ENCODE results near the gene ST6GALNAC5. TPM values are rescaled to one million over a fixed set of nuclear protein-coding genes. Genes with fewer than 3 reads are reported as not detected.
"Not testable (repeated sequence)": the region's sequence is repeated elsewhere in the genome, so short reads cannot be mapped to it uniquely, and the experiment has no call there.

The ST6GALNAC5 gene
- polyA plus RNA-seq, 3 donors = 0.29 to 0.79 (median 0.31) TPM

- no peak overlapping the region for H3K27ac ChIP-seq (ENCODE audit: low read depth, low read length)
- WGBS, 3 donors = 75 to 84% (median 81%) methylated on average over 5 of the region's 5 CpGs
These were observed 2.9 kb upstream of the ST6GALNAC5 start for GRCh38 chr1:76864383-76864782.

- WGBS, 3 donors = 77 to 89% (median 80%) methylated on average over 2 of the region's 2 CpGs
- no peak overlapping the region for H3K27ac ChIP-seq (ENCODE audit: low read depth, low read length)
These were observed 1.5 kb upstream of the ST6GALNAC5 start for GRCh38 chr1:76865696-76866286.

DNA sequence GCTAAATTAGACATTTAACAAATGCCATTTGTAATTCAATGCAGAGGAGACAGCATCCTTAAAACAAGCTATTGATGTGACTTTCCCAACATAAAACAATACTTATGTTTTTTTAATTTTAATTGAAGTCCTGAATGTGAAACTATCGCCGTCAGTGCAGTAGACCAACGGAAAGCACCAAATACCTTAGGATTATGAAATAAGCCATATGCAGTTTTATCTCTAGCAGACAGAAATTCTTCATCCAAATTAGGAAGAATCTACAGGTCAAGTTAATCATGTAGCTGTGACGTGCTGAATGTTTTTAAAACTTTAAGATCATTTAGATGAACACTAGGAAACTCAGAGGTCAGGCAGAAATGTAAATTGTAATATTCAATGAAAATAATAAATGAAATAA is 714 bp upstream of the ST6GALNAC5 start:
- no peak overlapping the region for H3K27ac ChIP-seq (ENCODE audit: low read depth, low read length)
- WGBS, 3 donors = 83 to 85% (median 85%) methylated on average over 4 of the region's 4 CpGs

DNA sequence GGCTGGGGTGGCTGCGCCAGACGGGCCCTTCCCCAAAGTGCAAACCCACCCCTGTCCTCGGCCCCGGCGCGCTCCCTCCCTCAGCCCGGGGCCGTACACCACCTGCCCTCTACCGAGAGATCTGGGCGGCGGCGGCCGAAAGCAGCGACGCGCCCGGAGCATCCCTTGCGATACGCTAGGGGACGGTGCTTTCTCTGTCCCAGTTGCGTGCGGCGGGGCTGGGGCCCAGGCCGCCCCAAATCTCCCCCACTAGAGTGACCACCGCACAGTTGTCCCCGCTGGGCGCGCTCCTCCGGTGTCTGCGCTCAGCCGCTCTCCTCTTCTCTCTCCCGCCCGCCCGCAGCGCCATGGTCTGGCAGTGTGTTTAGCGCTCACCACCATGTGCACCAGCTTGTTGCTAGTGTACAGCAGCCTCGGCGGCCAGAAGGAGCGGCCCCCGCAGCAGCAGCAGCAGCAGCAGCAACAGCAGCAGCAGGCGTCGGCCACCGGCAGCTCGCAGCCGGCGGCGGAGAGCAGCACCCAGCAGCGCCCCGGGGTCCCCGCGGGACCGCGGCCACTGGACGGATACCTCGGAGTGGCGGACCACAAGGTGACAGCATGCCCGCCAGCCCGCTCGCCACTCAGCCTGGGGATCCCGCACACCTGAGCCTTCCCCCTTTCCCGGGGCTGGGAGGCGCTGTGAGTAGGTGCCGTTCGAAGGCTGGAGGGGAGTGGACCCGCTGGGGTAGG is 1.0 kb downstream of the ST6GALNAC5 start:
- 1 to 2% (median 2%) methylated on average over 65 of the region's 65 CpGs for WGBS, 3 donors
- H3K27ac ChIP-seq (ENCODE audit: low read depth, low read length) = no peak overlapping the region

GRCh38 chr1:76868916-76869315 is 1.6 kb downstream of the ST6GALNAC5 start:
- WGBS, 3 donors = 10 to 23% (median 12%) methylated on average over 19 of the region's 19 CpGs
- H3K27ac ChIP-seq (ENCODE audit: low read depth, low read length) = no peak overlapping the region

- 31 to 75% (median 65%) methylated on average over 2 of the region's 2 CpGs for WGBS, 3 donors
- H3K27ac ChIP-seq (ENCODE audit: low read depth, low read length) = no peak overlapping the region
These were observed 2.8 kb downstream of the ST6GALNAC5 start for GRCh38 chr1:76870037-76870436.

GRCh38 chr1:76871355-76871974 is 4.2 kb downstream of the ST6GALNAC5 start:
- 76 to 82% (median 81%) methylated on average over 3 of the region's 3 CpGs for WGBS, 3 donors
- H3K27ac ChIP-seq (ENCODE audit: low read depth, low read length) = no peak overlapping the region

GRCh38 chr1:76872944-76873343 is 5.7 kb downstream of the ST6GALNAC5 start:
- H3K27ac ChIP-seq (ENCODE audit: low read depth, low read length) = no peak overlapping the region

- H3K27ac ChIP-seq (ENCODE audit: low read depth, low read length) = no peak overlapping the region
- WGBS, 3 donors = 90 to 95% (median 95%) methylated on average over 8 of the region's 8 CpGs
These were observed 9.5 kb downstream of the ST6GALNAC5 start for GRCh38 chr1:76876655-76877395.

GRCh38 chr1:76879014-76879413 is 11.7 kb downstream of the ST6GALNAC5 start:
- not testable (repeated sequence) for H3K27ac ChIP-seq (ENCODE audit: low read depth, low read length)

- no peak overlapping the region for H3K27ac ChIP-seq (ENCODE audit: low read depth, low read length)
These were observed 14.5 kb downstream of the ST6GALNAC5 start for GRCh38 chr1:76881762-76882161.

- 51 to 56% (median 52%) methylated on average over 4 of the region's 4 CpGs for WGBS, 3 donors
These were observed 24.8 kb downstream of the ST6GALNAC5 start for GRCh38 chr1:76891931-76892622.

GRCh38 chr1:76892675-76893074 is 25.4 kb downstream of the ST6GALNAC5 start:
- H3K27ac ChIP-seq (ENCODE audit: low read depth, low read length) = no peak overlapping the region
- 40 to 53% (median 41%) methylated on average over 1 of the region's 1 CpG for WGBS, 3 donors

More at GRCh38 chr1:76891931-76892622, 24.8 kb downstream of the ST6GALNAC5 start:
- no peak overlapping the region for H3K27ac ChIP-seq (ENCODE audit: low read depth, low read length)

DNA sequence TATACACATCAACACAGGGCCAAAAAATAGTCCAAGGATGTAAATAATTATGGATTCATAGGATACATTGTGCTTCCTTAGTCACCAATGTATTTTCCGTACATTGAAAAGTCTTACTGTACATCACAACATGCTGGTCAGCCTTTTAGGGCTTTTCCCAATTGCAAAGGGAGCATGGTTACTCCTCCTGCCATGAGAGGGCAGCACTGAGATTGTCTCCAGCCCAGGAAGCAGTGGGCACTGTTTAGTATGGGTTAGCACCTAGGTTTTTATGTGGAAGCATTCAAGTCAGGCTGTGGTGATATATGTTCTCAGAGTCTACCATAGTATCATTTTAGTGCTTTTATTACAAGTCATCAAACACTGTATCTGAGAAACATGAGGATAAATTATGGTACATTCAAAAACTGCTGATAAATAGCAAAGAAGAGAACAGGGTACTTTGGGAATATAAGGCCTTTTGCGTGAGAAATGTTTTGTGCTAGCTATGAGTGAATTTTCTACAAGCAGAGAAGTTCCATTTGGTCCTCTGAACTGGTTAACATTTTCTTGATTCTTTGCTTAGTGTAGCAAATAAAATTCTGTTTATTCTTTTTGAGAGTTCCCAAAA is 34.0 kb downstream of the ST6GALNAC5 start:
- WGBS, 3 donors = 91 to 92% (median 92%) methylated on average over 2 of the region's 2 CpGs
- H3K27ac ChIP-seq (ENCODE audit: low read depth, low read length) = no peak overlapping the region

DNA sequence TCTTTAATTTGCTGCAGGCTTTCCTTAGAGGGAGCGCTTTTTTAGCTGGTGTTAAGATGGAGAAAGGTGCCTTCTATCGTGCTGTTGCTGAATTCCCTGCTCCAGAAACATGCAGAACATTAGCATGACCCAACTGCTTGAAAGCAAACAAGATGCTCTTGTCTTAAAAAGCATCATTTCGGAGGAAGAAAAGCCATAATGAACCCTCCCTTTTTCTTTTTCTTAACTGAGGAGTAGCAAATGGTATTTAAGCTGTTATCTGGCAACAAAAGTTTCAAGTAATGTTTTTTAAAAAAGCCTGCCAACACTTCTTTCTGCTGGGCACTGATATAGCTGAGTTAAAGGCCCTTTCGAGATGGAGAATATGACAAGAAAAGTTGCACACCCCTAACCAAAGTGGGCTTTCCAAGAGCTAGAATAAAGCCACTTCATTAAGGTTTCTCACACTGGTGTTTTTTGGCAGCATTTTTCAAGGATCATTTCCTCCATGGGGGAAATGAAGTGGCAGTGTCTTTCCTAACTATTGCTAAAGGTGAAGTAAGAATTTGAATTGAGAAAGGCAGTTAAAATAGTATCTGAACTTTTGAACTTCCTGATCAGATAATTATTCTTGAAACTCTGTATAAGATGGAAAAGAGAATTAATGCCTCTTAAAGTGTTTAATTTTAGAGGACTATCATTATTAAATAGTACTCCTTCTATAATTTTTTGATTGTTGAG is 38.8 kb downstream of the ST6GALNAC5 start:
- H3K27ac ChIP-seq (ENCODE audit: low read depth, low read length) = no peak overlapping the region
- WGBS, 3 donors = 64 to 77% (median 74%) methylated on average over 4 of the region's 4 CpGs

GRCh38 chr1:76909311-76909710 is 42.0 kb downstream of the ST6GALNAC5 start:
- no peak overlapping the region for H3K27ac ChIP-seq (ENCODE audit: low read depth, low read length)
- WGBS, 3 donors = 72 to 81% (median 73%) methylated on average over 1 of the region's 1 CpG

DNA sequence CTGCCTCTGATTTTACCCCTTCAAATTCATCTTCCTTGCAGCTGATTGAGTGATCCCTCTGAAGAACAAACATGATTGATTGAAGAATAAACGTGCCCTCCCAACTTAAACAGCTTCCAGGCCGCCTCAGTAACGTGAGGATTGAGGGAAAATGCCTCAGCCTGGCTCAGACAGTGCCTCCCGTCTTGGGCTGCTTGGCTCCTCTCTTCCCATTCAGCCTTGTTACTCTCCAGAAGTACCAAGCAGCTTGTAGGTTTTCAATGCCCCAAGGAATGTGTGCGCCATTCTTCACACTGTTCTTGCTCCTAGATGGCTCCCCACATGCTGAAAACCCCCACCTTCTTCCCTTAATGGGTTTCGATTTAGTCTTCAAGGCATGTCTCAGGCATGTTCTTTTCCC is 51.8 kb downstream of the ST6GALNAC5 start:
- H3K27ac ChIP-seq (ENCODE audit: low read depth, low read length) = no peak overlapping the region
- WGBS, 3 donors = 46 to 77% (median 76%) methylated on average over 6 of the region's 6 CpGs

DNA sequence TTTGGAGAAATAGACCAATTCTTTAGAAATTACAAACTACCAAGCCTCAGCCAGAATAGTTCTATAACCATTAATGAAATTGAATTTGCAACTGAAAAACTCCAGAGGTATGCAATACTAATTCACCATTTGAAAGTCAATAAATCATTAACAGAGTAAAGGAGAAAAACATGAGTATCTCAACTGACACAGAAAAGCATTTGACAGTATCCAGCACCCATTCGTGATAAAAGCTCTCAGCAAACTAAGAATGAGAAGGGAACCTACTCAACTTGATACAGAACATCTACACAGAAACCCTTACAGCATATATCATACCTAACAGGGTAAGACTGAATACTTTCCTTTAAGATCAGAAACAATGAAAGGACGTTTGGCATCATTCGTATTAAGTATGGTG is 54.3 kb downstream of the ST6GALNAC5 start:
- no peak overlapping the region for H3K27ac ChIP-seq (ENCODE audit: low read depth, low read length)
- 56 to 74% (median 73%) methylated on average over 3 of the region's 3 CpGs for WGBS, 3 donors

Measured in adipose tissue (tissue), 3 donors.